ENCODE data around the gene LRRC34. TPM values are rescaled to one million over a fixed set of nuclear protein-coding genes. Genes with fewer than 3 reads are reported as not detected.
A peak's percentile ranks its signal among the peaks of the same experiment; 100 is the strongest.

The LRRC34 gene
- total and polyA plus RNA-seq, 2 of the 8 experiments (the other 6 are each of a cell fraction or from before 2014, with no cell fraction given) = 3.3 to 4.1 TPM

DNA sequence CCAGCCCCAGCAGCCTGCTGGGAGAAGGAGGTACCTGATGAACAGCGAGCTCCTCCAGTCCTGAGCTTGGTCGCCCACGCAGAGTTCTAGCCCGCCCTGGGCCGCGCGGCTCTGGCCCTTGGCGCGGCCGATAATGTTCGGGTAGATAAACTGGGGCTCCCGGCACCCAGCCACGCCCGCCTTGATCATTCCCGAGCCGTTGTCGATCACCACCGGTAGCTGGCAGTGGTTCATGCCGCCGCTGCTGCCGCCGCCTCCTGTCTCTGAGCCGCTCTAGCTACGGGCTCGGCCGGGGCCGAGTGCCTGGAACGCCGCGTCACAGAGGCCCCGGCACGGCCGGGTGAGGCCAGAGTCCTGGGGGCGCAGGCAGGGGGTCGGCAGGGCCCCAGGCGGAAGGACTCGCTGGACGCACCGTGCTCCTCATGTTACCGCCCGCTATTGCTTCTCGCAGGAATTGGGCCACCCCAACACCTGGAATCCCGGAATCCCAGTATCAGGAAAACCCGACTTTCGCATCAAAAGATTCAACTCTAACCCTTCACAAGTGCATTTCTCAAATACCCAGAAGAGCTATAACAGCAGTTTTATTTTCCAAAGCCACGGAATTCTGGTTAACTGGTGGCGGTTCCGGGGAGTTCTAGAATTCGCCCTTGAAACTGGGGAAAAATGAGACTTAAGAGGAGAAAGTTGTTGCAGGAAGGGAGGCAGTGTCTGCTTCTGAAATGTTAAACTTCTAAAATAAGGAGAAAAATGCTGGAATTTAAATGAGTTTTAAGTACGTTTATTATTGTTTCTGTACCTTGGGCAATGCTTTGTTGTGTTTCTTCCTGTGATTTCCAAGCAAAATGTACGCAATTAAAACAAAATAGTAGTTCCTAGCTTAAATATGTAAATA is 43.2 kb downstream of the LRRC34 start, which contains the start of gene ACTRT3:
ACTRT3 (minus strand) TSS at position 275 of the 895 bp plus-strand sequence; CDS start at position 234, 41 bp downstream.
- no peaks in the 10 kb centered on the region for H3K9me3 ChIP-seq (ENCODE audit: insufficient read depth in 2 of 2, low read depth in 1 of 2, low read length in 1 of 2)
- H3K4me3 ChIP-seq (ENCODE audit: extremely low read depth in 1 of 4, insufficient read depth in 2 of 4, low read depth in 3 of 4, low read length in 4 of 4) = peak within 1 kb of the TSS; percentile 42 to 87 (median 68)
- H3K18ac ChIP-seq (ENCODE audit: extremely low read depth, low read length) = no peak within 1 kb of the TSS; the same call in 1 of the 2 replicates
- H3K9ac ChIP-seq (replicated peaks in 1 of 4; ENCODE audit: extremely low read depth in 1 of 4, low read depth in 3 of 4, low read length in 3 of 4) = peak within 1 kb of the TSS in 1 of 4 experiments; percentile 47; a peak in 3 of 7 replicates
- peak within 1 kb of the TSS; percentile 15; the same call in 1 of the 2 replicates for H3K27ac ChIP-seq (ENCODE audit: low read depth, low read length)
- H3K79me1 ChIP-seq (ENCODE audit: low read depth, low read length) = no peaks in the 10 kb centered on the region
- H2AK5ac ChIP-seq (ENCODE audit: low read depth, low read length) = no peak within 1 kb of the TSS
- H3K23ac ChIP-seq (ENCODE audit: insufficient read length) = no peak within 1 kb of the TSS
- no peak within 1 kb of the TSS for H2BK120ac ChIP-seq (replicated peaks; ENCODE audit: low read depth, low read length)
- no peaks in the 10 kb centered on the region for H3K27me3 ChIP-seq (replicated peaks in 1 of 4; ENCODE audit: control insufficient read depth in 3 of 4, extremely low read depth in 1 of 4, insufficient read depth in 3 of 4, low read length in 3 of 4)
- H3K4ac ChIP-seq (replicated peaks; ENCODE audit: insufficient read length, low read depth, low read length) = no peak within 1 kb of the TSS
- H2BK15ac ChIP-seq (ENCODE audit: low read length) = no peak within 1 kb of the TSS
- H4K8ac ChIP-seq (ENCODE audit: extremely low read depth, insufficient read depth, low read length) = peak within 1 kb of the TSS; percentile 80
- H3K23me2 ChIP-seq (ENCODE audit: low read depth, low read length) = no peaks in the 10 kb centered on the region; the same call in 1 of the 2 replicates
- ChIA-PET POLR2A (ENCODE audit: partially characterized antibody) (interaction anchor here (0.7 to 1.5 kb wide), 4 partner anchors 15 to 24 kb away, joined by 3 read pairs; no protein-coding TSS in a partner anchor), CTCF (ENCODE audit: partially characterized antibody) (interaction anchor here (0.6 to 1.0 kb wide), 2 partner anchors 282 to 905 kb away, joined by 3 read pairs; no protein-coding TSS in a partner anchor)
- no peak within 1 kb of the TSS for H2BK20ac ChIP-seq (ENCODE audit: low read length)
- H3K4me1 ChIP-seq (replicated peaks in 1 of 4; ENCODE audit: control insufficient read depth in 3 of 4, insufficient read depth in 4 of 4, low read length in 3 of 4) = no peaks in the 10 kb centered on the region; a peak in 3 of 7 replicates
- H4K91ac ChIP-seq (replicated peaks; ENCODE audit: insufficient read length, low read length) = peak within 1 kb of the TSS; percentile 72
- H2AFZ ChIP-seq (ENCODE audit: low read length) = peak within 1 kb of the TSS; percentile 100
- 3% methylated on average over 44 of the region's 51 CpGs; no CpG with 5 or more reads in 1 of the 2 experiments for WGBS, 2 experiments (ENCODE audit: extremely low coverage in 1 of 2, insufficient coverage in 1 of 2, insufficient read length in 1 of 2, insufficient replicate concordance in 2 of 2, low coverage in 1 of 2, low lambda C conversion rate in 2 of 2, missing lambda C conversion rate in 1 of 2)
- peaks cover 0 to 2% of the 10 kb centered on the region in 2 experiments for H4K20me1 ChIP-seq (replicated peaks in 1 of 2; ENCODE audit: control insufficient read depth in 1 of 2, insufficient read depth in 2 of 2, low read length in 2 of 2)
- peaks cover 0 to 3% (median 0%) of the 10 kb centered on the region in 4 experiments; a peak in 1 of 8 replicates for H3K36me3 ChIP-seq (ENCODE audit: control insufficient read depth in 2 of 4, insufficient read depth in 4 of 4, low read length in 3 of 4)
- H2BK5ac ChIP-seq (ENCODE audit: low read depth, low read length) = no peak within 1 kb of the TSS; the same call in 1 of the 2 replicates
- no peak within 1 kb of the TSS for H3K14ac ChIP-seq (ENCODE audit: insufficient read length)
- DNase-seq (ENCODE audit: low read depth in 1 of 2, low spot score in 2 of 2) (peak in 1 of 2 experiments; percentile 84), FAIRE-seq (no peak)
- H3K79me2 ChIP-seq (ENCODE audit: control insufficient read depth in 1 of 2, insufficient read depth in 2 of 2, low read length in 2 of 2) = peaks cover 0 to 11% of the 10 kb centered on the region in 2 experiments; a peak in 3 of 4 replicates
- H3K56ac ChIP-seq (replicated peaks; ENCODE audit: insufficient read length, low read depth, low read length) = peak within 1 kb of the TSS; percentile 42
- no peak within 1 kb of the TSS for H2BK12ac ChIP-seq (ENCODE audit: low read depth, low read length)
- peak within 1 kb of the TSS; percentile 89 for H4K5ac ChIP-seq (ENCODE audit: insufficient read length, low read depth, low read length)
- H3K4me2 ChIP-seq (ENCODE audit: insufficient read depth in 1 of 2, low read depth in 2 of 2, low read length in 2 of 2) = peak within 1 kb of the TSS; percentile 69 to 78
- peak; percentile 80 for TF ChIP-seq RBBP5 (IDR thresholded peaks at IDR 0.05; ENCODE audit: borderline replicate concordance, low read depth, low read length)
- no peak for TF ChIP-seq ZNF274 (IDR thresholded peaks at IDR 0.05; ENCODE audit: borderline replicate concordance, extremely low read depth, low read length)
- TF ChIP-seq SRF (IDR thresholded peaks at IDR 0.05; ENCODE audit: low read depth, low read length) = no peak
- TF ChIP-seq RFX5 (IDR thresholded peaks at IDR 0.05; ENCODE audit: borderline replicate concordance, low read depth, low read length) = no peak
- TF ChIP-seq TCF12 (IDR thresholded peaks at IDR 0.05; ENCODE audit: low read depth, low read length) = 0 out of 2 replicates have a peak, but pooled peaks have one; percentile 14
- peak; percentile 94 for TF ChIP-seq ASH2L (IDR thresholded peaks at IDR 0.05; ENCODE audit: low read length)
- no peak for TF ChIP-seq EZH2 (IDR thresholded peaks at IDR 0.05; ENCODE audit: low read depth, low read length, severe bottlenecking)
- no peak for TF ChIP-seq CTBP2 (IDR thresholded peaks at IDR 0.05; ENCODE audit: borderline replicate concordance, insufficient read depth, insufficient read length, low read length)
- no peak; the same call in 1 of the 2 replicates for TF ChIP-seq POLR2AphosphoS5 (IDR thresholded peaks at IDR 0.05; ENCODE audit: low read depth, low read length)
- TF ChIP-seq TBP (IDR thresholded peaks at IDR 0.05; ENCODE audit: low read depth, low read length) = peak; percentile 79
- no peak for TF ChIP-seq CBX5 (IDR thresholded peaks at IDR 0.05; ENCODE audit: low read depth, low read length)

Measured in H1 (cell line).